Heart left ventricle (tissue), 13 donors: ENCODE data around the gene TUBG2.
"Not testable (repeated sequence)": the region's sequence is repeated elsewhere in the genome, so short reads cannot be mapped to it uniquely, and the experiment has no call there.

Experiments used
- CTCF ChIP-seq, 12 donors: fragments of 200-600 bp; sonication (generic) in 4 of 12; IDR thresholded peaks; one replicate each; pipeline versions ENCODE4 v1.5.0 to v1.8.0; 2018 to 2022; ENCODE audit warnings: antibody characterized with exemption in 12 of 12, mild to moderate bottlenecking in 5 of 12
- POLR2A ChIP-seq, 2 donors: fragments of 450-650 bp; IDR thresholded peaks; one replicate each; pipeline ENCODE4 v1.6.1; 2017; ENCODE audit warnings: antibody characterized with exemption in 2 of 2, mild to moderate bottlenecking in 2 of 2, moderate library complexity in 2 of 2
- donor health status: ischemic (EF 13 %, LVEDD 7.1; RV severe dilation, severe dysfunction).
- donor health status: DM: no; HTN: yes; CAD: no.
- donor health status: DM: no; HTN: no; CAD: no.
- donor health status: ischemic (EF 25% LVEDD 6.9; RV normal size, moderate dysfunction).
- donor health status: ischemic (EF 25% LVEDD 5.7; RV mildly dilated, moderate dysfunction).
- donor health status: ischemic (EF 35%, LVEDD 5.7; RV mildly dilated, moderate dysfunction).
- donor health status: nonischemic (EF 11% LVEDD 7.7; RV severe dilation, severe dysfunction).
- donor health status: DM: yes; HTN: yes; CAD: no.
- donor health status: PGD.
- donor health status: ischemic (EF 29% LVEDD 5.4; RV normal size, mild dysfunction).
- donor health status: nonischemic (EF 23%, LVEDD 6.1; RV moderate dilation, normal function).

DNA sequence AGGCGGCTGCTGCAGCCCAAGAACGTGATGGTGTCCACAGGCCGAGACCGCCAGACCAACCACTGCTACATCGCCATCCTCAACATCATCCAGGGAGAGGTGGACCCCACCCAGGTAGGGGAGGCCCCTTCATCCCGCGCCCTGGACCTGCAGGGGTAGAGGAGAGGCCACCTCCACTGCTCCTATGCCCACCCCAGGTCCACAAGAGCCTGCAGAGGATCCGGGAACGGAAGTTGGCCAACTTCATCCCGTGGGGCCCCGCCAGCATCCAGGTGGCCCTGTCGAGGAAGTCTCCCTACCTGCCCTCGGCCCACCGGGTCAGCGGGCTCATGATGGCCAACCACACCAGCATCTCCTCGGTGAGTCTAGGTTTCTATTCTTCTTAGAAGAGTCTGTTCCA lies 7.0 kb downstream of the TUBG2 start:
- not testable (repeated sequence) for TF ChIP-seq CTCF, POLR2A (IDR thresholded peaks at IDR 0.05)
